Skeletal muscle cell (primary cell): ENCODE data around the gene RPEL1.

Experiments
- DNase-seq: peaks from one replicate; pipeline ENCODE4 v3.0.0-alpha.2; 2010; ENCODE audit warnings: low read depth
- H3K4me3 ChIP-seq: 2 replicates; pipeline ENCODE4 v1.5.1; 2011; ENCODE audit warnings: low read depth, mild to moderate bottlenecking, control low read depth, low read length, moderate library complexity

Gene RPEL1

GRCh38 chr10:103276896-103277712 is 31.4 kb downstream of the RPEL1 start, which contains the start of gene INA:
Gene INA (plus strand): TSS chr10:103277138. CDS start chr10:103277212, 74 bp downstream.
- DNase-seq: no peak

GRCh38 chr10:103277713-103278536 is 32.2 kb downstream of the RPEL1 start:
- no peak for DNase-seq
- H3K4me3 ChIP-seq: peak overlapping the region; percentile 44

More at GRCh38 chr10:103276896-103277712, 31.4 kb downstream of the RPEL1 start, which contains the start of gene INA:
- H3K4me3 ChIP-seq: peak within 1 kb of the TSS; percentile 44

- no peak overlapping the region for H3K4me3 ChIP-seq
- DNase-seq: no peak
These were observed 32.8 kb downstream of the RPEL1 start for GRCh38 chr10:103278537-103278823.

- H3K4me3 ChIP-seq: no peak overlapping the region
- no peak for DNase-seq
These were observed 33.2 kb downstream of the RPEL1 start for GRCh38 chr10:103278862-103279298.

GRCh38 chr10:103280031-103280430 is 34.3 kb downstream of the RPEL1 start:
- no peak for DNase-seq
- H3K4me3 ChIP-seq: no peak overlapping the region

- no peak for DNase-seq
- no peak overlapping the region for H3K4me3 ChIP-seq
These were observed 34.8 kb downstream of the RPEL1 start for GRCh38 chr10:103280506-103280905.

- no peak overlapping the region for H3K4me3 ChIP-seq
- DNase-seq: no peak
These were observed 36.1 kb downstream of the RPEL1 start for GRCh38 chr10:103281753-103282152.

- no peak for DNase-seq
- no peak overlapping the region for H3K4me3 ChIP-seq
These were observed 37.3 kb downstream of the RPEL1 start for GRCh38 chr10:103282961-103283360.

GRCh38 chr10:103284170-103284569 is 38.5 kb downstream of the RPEL1 start:
- H3K4me3 ChIP-seq: no peak overlapping the region
- no peak for DNase-seq

GRCh38 chr10:103287992-103288391 is 42.3 kb downstream of the RPEL1 start:
- no peak for DNase-seq
- no peak overlapping the region for H3K4me3 ChIP-seq

GRCh38 chr10:103291588-103291987 is 45.9 kb downstream of the RPEL1 start:
- no peak for DNase-seq
- no peak overlapping the region for H3K4me3 ChIP-seq

- peak; percentile 36 for DNase-seq
- no peak overlapping the region for H3K4me3 ChIP-seq
These were observed 49.8 kb downstream of the RPEL1 start for GRCh38 chr10:103295374-103296015.
